ENCODE measurements around the gene PDE8B. TPM values are rescaled to one million over a fixed set of nuclear protein-coding genes. Genes with fewer than 3 reads are reported as not detected.

The PDE8B gene
- total RNA-seq, 1 donor from 2014 or later: 4.9 TPM

DNA sequence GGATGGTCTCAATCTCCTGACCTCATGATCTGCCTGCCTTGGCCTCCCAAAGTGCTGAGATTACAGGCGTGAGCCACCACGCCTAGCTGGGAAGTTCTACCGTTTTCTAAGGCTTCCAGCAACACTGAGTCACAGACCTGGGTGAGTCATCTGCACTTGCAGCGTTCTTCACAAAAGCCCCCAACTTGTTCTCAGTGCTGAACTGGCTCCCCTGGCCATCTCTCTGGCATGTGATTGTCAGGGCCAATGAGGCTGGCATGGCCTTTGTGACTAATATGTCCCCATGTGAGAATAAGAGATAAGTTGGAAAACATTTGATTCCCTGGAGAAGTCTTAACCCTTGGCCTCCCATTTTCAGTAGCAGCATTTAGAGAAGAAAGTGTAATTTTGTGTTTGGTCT is 157.3 kb downstream of the PDE8B start:
- no peaks in the 10 kb centered on the region for H3K9me3 ChIP-seq
- intact Hi-C loops (cut with DNase I): no loop called here
- H3K4me3 ChIP-seq: no peak overlapping the region
- H3K4me1 ChIP-seq: no peaks in the 10 kb centered on the region
- TF ChIP-seq, protein P1, sequence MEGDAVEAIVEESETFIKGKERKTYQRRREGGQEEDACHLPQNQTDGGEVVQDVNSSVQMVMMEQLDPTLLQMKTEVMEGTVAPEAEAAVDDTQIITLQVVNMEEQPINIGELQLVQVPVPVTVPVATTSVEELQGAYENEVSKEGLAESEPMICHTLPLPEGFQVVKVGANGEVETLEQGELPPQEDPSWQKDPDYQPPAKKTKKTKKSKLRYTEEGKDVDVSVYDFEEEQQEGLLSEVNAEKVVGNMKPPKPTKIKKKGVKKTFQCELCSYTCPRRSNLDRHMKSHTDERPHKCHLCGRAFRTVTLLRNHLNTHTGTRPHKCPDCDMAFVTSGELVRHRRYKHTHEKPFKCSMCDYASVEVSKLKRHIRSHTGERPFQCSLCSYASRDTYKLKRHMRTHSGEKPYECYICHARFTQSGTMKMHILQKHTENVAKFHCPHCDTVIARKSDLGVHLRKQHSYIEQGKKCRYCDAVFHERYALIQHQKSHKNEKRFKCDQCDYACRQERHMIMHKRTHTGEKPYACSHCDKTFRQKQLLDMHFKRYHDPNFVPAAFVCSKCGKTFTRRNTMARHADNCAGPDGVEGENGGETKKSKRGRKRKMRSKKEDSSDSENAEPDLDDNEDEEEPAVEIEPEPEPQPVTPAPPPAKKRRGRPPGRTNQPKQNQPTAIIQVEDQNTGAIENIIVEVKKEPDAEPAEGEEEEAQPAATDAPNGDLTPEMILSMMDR (IDR thresholded peaks at IDR 0.05): no peak
- no peak for ATAC-seq
- no peaks in the 10 kb centered on the region for H3K27me3 ChIP-seq
- no peak for DNase-seq
- no peak overlapping the region for H3K27ac ChIP-seq
- H3K36me3 ChIP-seq: no peaks in the 10 kb centered on the region

DNA sequence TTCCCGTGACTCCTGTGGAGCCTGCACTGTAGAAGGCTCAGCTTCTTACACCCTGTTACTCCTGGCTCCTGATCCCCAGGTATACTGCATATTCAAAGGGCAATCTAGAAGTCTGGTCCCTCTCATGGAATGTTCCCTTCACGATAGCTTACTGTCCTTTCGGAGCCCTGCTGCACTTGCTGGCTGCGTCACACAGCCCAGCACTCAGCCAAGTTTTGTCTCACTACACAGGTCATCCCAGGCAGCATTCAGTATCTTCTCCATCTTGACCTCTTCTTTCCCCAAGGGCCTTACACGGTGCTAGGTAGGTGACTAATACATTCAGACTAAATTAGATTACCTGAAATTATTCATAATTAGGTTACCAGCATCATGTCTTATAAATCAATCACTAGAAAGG is 157.9 kb downstream of the PDE8B start:
- Histone ChIP-seq H3K4me3 (no peak overlapping the region), H3K27me3 (no peaks in the 10 kb centered on the region), H3K27ac (no peak overlapping the region), H3K4me1 (no peaks in the 10 kb centered on the region), H3K9me3 (no peaks in the 10 kb centered on the region), H3K36me3 (no peaks in the 10 kb centered on the region)
- TF ChIP-seq, protein P1 (IDR thresholded peaks at IDR 0.05): no peak
- ATAC-seq: no peak
- DNase-seq: no peak
- intact Hi-C loops (cut with DNase I): no loop called here

DNA sequence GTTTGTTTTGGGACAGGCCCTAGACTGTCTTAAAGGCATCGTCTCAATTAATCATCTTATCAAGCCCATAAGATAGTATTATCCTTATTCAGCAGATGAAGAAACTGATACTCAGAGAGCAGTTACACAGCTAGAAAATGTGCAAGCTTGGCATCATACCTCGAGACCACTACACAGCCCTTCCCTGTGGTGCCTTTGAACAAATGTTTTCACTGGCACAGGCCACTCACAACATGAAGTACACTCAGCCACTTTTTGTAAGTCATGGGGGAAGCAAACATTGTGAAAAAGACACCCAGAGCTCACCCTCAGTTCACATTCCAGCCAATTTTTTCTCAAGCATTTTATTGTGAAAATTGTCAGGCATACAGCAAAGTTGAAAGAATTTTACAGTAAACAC is 159.1 kb downstream of the PDE8B start:
- ATAC-seq (no peak), DNase-seq (no peak)
- intact Hi-C loops (cut with DNase I): no loop called here
- Histone ChIP-seq H3K9me3 (no peaks in the 10 kb centered on the region), H3K4me3 (no peak overlapping the region), H3K4me1 (no peaks in the 10 kb centered on the region), H3K36me3 (no peaks in the 10 kb centered on the region), H3K27ac (no peak overlapping the region), H3K27me3 (no peaks in the 10 kb centered on the region)
- TF ChIP-seq, protein P1 (IDR thresholded peaks at IDR 0.05): no peak

DNA sequence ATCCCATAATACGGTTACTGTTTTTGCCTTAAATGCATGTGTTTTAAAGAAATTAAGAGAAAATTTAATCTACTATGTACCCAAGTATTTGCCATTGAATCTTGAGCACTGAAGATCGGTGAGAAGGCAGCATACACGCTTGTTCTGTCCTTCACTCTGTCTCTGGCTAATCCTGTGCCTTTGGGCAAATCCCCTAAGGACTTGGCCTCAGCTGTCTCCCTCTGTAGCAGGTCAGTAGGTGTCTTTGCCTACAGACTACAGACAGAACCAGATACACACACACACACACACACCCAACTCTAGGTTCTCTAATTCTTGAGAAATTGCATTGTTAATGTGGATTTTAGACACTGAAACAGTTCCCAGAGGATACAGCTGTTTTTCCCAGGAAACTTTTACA is 164.2 kb downstream of the PDE8B start:
- ATAC-seq: no peak
- no peaks in the 10 kb centered on the region for H3K36me3 ChIP-seq
- DNase-seq: no peak
- no peaks in the 10 kb centered on the region for H3K4me1 ChIP-seq
- H3K27me3 ChIP-seq: no peaks in the 10 kb centered on the region
- intact Hi-C loops (cut with DNase I): no loop called here
- TF ChIP-seq, protein P1 (IDR thresholded peaks at IDR 0.05): no peak
- H3K27ac ChIP-seq: no peak overlapping the region
- no peaks in the 10 kb centered on the region for H3K9me3 ChIP-seq
- no peak overlapping the region for H3K4me3 ChIP-seq

DNA sequence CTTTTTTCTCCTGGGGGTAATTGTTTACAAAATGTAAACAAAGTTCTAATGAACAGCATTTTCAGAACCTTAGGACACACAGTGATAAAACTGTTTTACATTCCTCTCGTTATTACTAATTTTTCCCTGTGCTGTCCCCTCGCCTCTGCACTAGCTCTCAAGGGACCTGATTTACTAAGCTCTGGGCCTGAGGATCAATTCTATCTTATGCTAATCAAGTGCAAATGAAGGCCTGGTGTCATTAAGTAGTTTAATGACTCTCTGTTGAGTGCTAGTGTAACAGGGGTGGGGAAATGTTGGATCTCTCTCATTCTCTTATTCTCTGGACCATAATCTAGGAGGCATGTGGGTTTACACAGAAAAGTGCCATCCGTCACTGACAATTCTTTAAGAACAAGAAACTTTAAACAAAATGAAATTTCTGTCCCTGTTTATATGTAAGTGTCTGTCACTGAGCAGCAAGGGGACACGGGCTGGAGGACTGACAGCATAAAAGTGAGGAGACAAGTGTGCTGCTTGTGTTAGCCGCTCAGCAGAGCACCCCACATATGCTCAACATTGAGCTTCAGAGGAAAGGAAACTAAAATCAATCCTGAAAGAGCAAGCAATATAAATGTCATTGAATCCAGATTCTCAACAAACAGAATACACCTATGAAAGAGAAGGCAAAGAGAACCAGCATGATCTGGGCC is 166.3 kb downstream of the PDE8B start:
- no peaks in the 10 kb centered on the region for H3K27me3 ChIP-seq
- no peaks in the 10 kb centered on the region for H3K36me3 ChIP-seq
- H3K9me3 ChIP-seq: no peaks in the 10 kb centered on the region
- H3K4me1 ChIP-seq: no peaks in the 10 kb centered on the region
- intact Hi-C loops (cut with DNase I): no loop called here
- no peak overlapping the region for H3K4me3 ChIP-seq
- DNase-seq (no peak), ATAC-seq (no peak)
- TF ChIP-seq, protein P1 (IDR thresholded peaks at IDR 0.05): no peak
- H3K27ac ChIP-seq: no peak overlapping the region
